Natural killer cell (primary cell): ENCODE data around the gene PKLR. TPM values are rescaled to one million over a fixed set of nuclear protein-coding genes. Genes with fewer than 3 reads are reported as not detected.
"Not testable (repeated sequence)": the region's sequence is repeated elsewhere in the genome, so short reads cannot be mapped to it uniquely, and the experiment has no call there.

Source experiments
- ATAC-seq, 3 donors: fragments of 150-1000 bp in 2 of 3; fragments of 200-7000 bp in 1 of 3; cut with Tn5 transposase; 1 replicate in 1 of 3; 2 replicates in 2 of 3; pipeline ENCODE4 v1.10.0; 2021; ENCODE audit warnings: mild to moderate bottlenecking in 2 of 3, moderate library complexity in 2 of 3
- DNase-seq, 2 donors: peaks; one replicate each; pipeline versions ENCODE4 v3.0.0 to v3.0.0-alpha.2; 2013 to 2021; ENCODE audit warnings: mixed read lengths in 1 of 2
- H3K27ac ChIP-seq: one replicate; pipeline ENCODE4 v1.5.1; 2013; ENCODE audit warnings: mild to moderate bottlenecking, low read length
- H3K27me3 ChIP-seq: one replicate; pipeline ENCODE4 v1.6.1; 2013; ENCODE audit warnings: low read length; ENCODE audit not compliant: control insufficient read depth, insufficient read depth
- H3K36me3 ChIP-seq: one replicate; pipeline ENCODE4 v1.6.1; 2013; ENCODE audit warnings: low read length; ENCODE audit not compliant: control insufficient read depth, insufficient read depth
- H3K4me1 ChIP-seq: one replicate; pipeline ENCODE4 v1.6.1; 2013; ENCODE audit warnings: low read length; ENCODE audit not compliant: control insufficient read depth, insufficient read depth
- H3K4me3 ChIP-seq: one replicate; pipeline ENCODE4 v1.5.1; 2013; ENCODE audit warnings: low read length
- H3K9me3 ChIP-seq: one replicate; pipeline ENCODE4 v1.6.1; 2013; ENCODE audit warnings: low read length; ENCODE audit not compliant: control insufficient read depth, insufficient read depth
- H3K27ac Mint-ChIP-seq, 2 donors: one replicate each; pipeline ENCODE4 v1.8.0; 2022; ENCODE audit warnings: mild to moderate bottlenecking in 2 of 2, mixed read lengths in 2 of 2, moderate library complexity in 1 of 2
- H3K27me3 Mint-ChIP-seq, 2 donors: one replicate each; pipeline ENCODE4 v1.8.0; 2022; ENCODE audit warnings: low read depth in 2 of 2, mixed read lengths in 2 of 2
- H3K36me3 Mint-ChIP-seq: one replicate; pipeline ENCODE4 v1.8.0; 2022; ENCODE audit warnings: mixed read lengths
- H3K4me1 Mint-ChIP-seq, 2 donors: one replicate each; pipeline ENCODE4 v1.8.0; 2022; ENCODE audit warnings: mixed read lengths in 2 of 2
- H3K4me3 Mint-ChIP-seq: one replicate; pipeline ENCODE4 v1.8.0; 2022; ENCODE audit warnings: mild to moderate bottlenecking, moderate library complexity, mixed read lengths
- H3K9me3 Mint-ChIP-seq, 2 donors: one replicate each; pipeline ENCODE4 v1.8.0; 2022; ENCODE audit warnings: mixed read lengths in 2 of 2
- CTCF ChIP-seq: fragments of 200-600 bp; IDR thresholded peaks from one replicate; pipeline ENCODE4 v1.8.0; 2022; ENCODE audit warnings: antibody characterized with exemption
- WGBS: methylation state at CpG from one replicate; pipeline ENCODE4 v1.1.7; 2013; ENCODE audit warnings: missing lambda C conversion rate; ENCODE audit not compliant: insufficient coverage; 5-methylcytosine and 5-hydroxymethylcytosine counted together
- intact Hi-C: fragments of 100-400 bp; cut with micrococcal nuclease; formaldehyde crosslinking; loops from one replicate; pipeline ENCODE4 v1.14.2; 2022
- total RNA-seq, 4 donors: library from RNA; stranded (reverse); fragments of 120-200 nt in 1 of 4; gene quantifications; one replicate each; pipeline versions ENCODE4 v1.2.3 to v1.2.4, GENCODE V29; 2013 to 2022

The PKLR gene
- total RNA-seq, 3 donors from 2014 or later (not counting 1 experiment from before 2014, with no cell fraction given) = 0.12 TPM; not detected in 2

- no peaks in the 10 kb centered on the region for H3K27me3 ChIP-seq
- no peaks in the 10 kb centered on the region for H3K36me3 ChIP-seq
- intact Hi-C loops = loop anchor here (1.0 to 10.0 kb wide), 4 partner anchors 22 to 341 kb away; partner anchors contain the start of gene CLK2
- H3K4me3 ChIP-seq = peak overlapping the region; percentile 46
- Mint-ChIP-seq H3K36me3 (no peaks in the 10 kb centered on the region), H3K27ac (peak overlapping the region in 1 of 2 donors; percentile 58), H3K27me3 (no peaks in the 10 kb centered on the region), H3K9me3 (no peaks in the 10 kb centered on the region), H3K4me3 (peak overlapping the region; percentile 63), H3K4me1 (peaks cover 18 to 33% of the 10 kb centered on the region in 2 donors)
- WGBS = 20% methylated on average over 23 of the region's 23 CpGs
- TF ChIP-seq CTCF = peak; percentile 100
- H3K9me3 ChIP-seq = no peaks in the 10 kb centered on the region
- no peak overlapping the region for H3K27ac ChIP-seq
- ATAC-seq (peak; percentile 98 to 100 (median 98)), DNase-seq (peak; percentile 96 to 97)
- H3K4me1 ChIP-seq = peaks cover 31% of the 10 kb centered on the region
Measured at GRCh38 chr1:155250633-155251449, 50.4 kb downstream of the PKLR start.

GRCh38 chr1:155250246-155250632 lies 51.0 kb downstream of the PKLR start:
- DNase-seq (no peak), ATAC-seq (peak; percentile 11 to 27 (median 21))
- Histone ChIP-seq H3K27ac (no peak overlapping the region), H3K9me3 (no peaks in the 10 kb centered on the region), H3K4me3 (peak overlapping the region; percentile 46), H3K4me1 (peaks cover 26% of the 10 kb centered on the region), H3K36me3 (no peaks in the 10 kb centered on the region), H3K27me3 (no peaks in the 10 kb centered on the region)
- Mint-ChIP-seq H3K9me3 (no peaks in the 10 kb centered on the region), H3K4me1 (peaks cover 13 to 27% of the 10 kb centered on the region in 2 donors), H3K27ac (peak overlapping the region in 1 of 2 donors; percentile 58), H3K36me3 (no peaks in the 10 kb centered on the region), H3K4me3 (peak overlapping the region; percentile 70), H3K27me3 (no peaks in the 10 kb centered on the region)
- TF ChIP-seq CTCF = no peak
- intact Hi-C loops = loop anchor here (1.0 to 10.0 kb wide), 4 partner anchors 23 to 342 kb away; partner anchors contain the start of gene CLK2
- WGBS = 3% methylated on average over 28 of the region's 28 CpGs

- no peak for DNase-seq
- Histone ChIP-seq H3K4me1 (peaks cover 30% of the 10 kb centered on the region), H3K27ac (no peak overlapping the region), H3K9me3 (peaks cover 3% of the 10 kb centered on the region), H3K36me3 (no peaks in the 10 kb centered on the region), H3K27me3 (no peaks in the 10 kb centered on the region), H3K4me3 (no peak overlapping the region)
- TF ChIP-seq CTCF = no peak
- no peak overlapping the region for H3K27ac Mint-ChIP-seq
- H3K9me3 Mint-ChIP-seq = peaks cover 2 to 3% of the 10 kb centered on the region in 2 donors
- H3K27me3 Mint-ChIP-seq = peaks cover 4 to 8% of the 10 kb centered on the region in 2 donors
- no peak overlapping the region for H3K4me3 Mint-ChIP-seq
- intact Hi-C loops = no loop called here
- WGBS = 94% methylated on average over 26 of the region's 26 CpGs
- peaks cover 8% of the 10 kb centered on the region for H3K36me3 Mint-ChIP-seq
- H3K4me1 Mint-ChIP-seq = peaks cover 6 to 28% of the 10 kb centered on the region in 2 donors
- ATAC-seq = no peak
Measured at GRCh38 chr1:155247667-155248553, 53.3 kb downstream of the PKLR start.

- H3K27ac Mint-ChIP-seq = peak overlapping the region in 1 of 2 donors; percentile 22
- H3K4me1 Mint-ChIP-seq = peaks cover 6 to 33% of the 10 kb centered on the region in 2 donors
- H3K36me3 Mint-ChIP-seq, ATAC-seq, H3K27ac ChIP-seq, H3K9me3 ChIP-seq, DNase-seq, H3K36me3 ChIP-seq, H3K4me3 ChIP-seq, intact Hi-C loops, H3K27me3 Mint-ChIP-seq, H3K9me3 Mint-ChIP-seq, H3K27me3 ChIP-seq: not testable (repeated sequence)
- WGBS = 100% methylated on average over 3 of the region's 3 CpGs
- H3K4me1 ChIP-seq = peaks cover 36% of the 10 kb centered on the region
- peak overlapping the region; percentile 57 for H3K4me3 Mint-ChIP-seq
Measured at GRCh38 chr1:155246796-155247195, 54.4 kb downstream of the PKLR start.
